ENCODE measurements around the gene MORN5.

The MORN5 gene

DNA sequence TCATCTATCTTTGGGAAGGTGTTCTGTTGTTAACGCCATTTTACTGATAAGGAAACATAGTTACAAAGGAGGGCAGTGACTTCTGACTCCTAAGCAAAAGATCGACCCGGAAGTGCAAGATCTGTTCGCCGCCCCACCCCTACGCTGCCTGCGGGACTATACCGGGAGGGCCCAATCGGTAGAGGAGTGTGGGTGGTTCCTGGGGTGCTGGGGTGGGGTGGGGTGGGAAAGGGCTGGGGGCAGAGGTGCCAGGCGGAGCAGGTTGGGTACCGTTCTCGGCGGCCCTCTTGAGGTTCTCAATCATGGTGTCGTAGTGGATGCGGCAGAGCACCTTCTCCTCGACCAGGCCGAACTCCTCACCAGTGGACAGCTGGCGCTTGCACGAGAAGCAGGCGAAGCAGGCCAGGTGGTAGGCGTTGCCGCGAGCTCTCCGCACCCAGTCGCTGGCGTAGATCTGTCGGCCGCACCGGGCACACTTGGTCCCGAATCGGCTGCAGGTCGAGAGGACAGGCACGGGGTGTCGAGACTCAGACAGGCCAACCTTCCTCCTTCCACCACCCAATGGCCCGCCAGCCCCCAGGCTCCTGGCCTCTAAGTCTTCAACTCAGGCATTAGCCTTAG lies 57.2 kb downstream of the MORN5 start:
- H3K4me3 ChIP-seq (ENCODE audit: low read depth, low read length), result no peak overlapping the region
- TF ChIP-seq, protein P1, sequence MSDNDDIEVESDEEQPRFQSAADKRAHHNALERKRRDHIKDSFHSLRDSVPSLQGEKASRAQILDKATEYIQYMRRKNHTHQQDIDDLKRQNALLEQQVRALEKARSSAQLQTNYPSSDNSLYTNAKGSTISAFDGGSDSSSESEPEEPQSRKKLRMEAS (IDR thresholded peaks at IDR 0.05; ENCODE audit: low read depth, low read length), result no peak
- TF ChIP-seq MYC (IDR thresholded peaks at IDR 0.05; ENCODE audit: low read depth, low read length), result no peak
- TF ChIP-seq, protein P2, sequence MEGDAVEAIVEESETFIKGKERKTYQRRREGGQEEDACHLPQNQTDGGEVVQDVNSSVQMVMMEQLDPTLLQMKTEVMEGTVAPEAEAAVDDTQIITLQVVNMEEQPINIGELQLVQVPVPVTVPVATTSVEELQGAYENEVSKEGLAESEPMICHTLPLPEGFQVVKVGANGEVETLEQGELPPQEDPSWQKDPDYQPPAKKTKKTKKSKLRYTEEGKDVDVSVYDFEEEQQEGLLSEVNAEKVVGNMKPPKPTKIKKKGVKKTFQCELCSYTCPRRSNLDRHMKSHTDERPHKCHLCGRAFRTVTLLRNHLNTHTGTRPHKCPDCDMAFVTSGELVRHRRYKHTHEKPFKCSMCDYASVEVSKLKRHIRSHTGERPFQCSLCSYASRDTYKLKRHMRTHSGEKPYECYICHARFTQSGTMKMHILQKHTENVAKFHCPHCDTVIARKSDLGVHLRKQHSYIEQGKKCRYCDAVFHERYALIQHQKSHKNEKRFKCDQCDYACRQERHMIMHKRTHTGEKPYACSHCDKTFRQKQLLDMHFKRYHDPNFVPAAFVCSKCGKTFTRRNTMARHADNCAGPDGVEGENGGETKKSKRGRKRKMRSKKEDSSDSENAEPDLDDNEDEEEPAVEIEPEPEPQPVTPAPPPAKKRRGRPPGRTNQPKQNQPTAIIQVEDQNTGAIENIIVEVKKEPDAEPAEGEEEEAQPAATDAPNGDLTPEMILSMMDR (IDR thresholded peaks at IDR 0.05; ENCODE audit: low read depth, low read length), result no peak
- TF ChIP-seq POLR2A (IDR thresholded peaks at IDR 0.05; ENCODE audit: extremely low read depth, insufficient read length), result no peak

DNA sequence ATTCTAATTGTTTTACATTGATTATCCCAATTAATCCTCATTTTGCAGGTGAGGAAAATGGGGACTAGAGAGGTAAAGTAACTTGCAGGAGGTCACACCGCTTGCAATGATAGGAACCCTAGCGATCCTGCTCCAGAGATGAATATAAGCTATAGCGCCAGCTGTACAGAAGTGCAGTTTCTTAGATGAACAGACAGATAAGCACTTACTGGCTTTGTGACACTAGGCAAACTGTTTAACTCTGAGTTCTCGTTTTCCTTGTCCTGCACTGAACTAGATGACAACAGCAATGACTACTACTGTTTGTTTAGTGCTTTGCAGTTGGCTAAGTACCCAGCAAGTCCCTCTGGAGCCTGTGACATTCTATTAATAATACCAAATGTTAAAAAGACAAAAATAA lies 57.9 kb downstream of the MORN5 start:
- TF ChIP-seq, protein P1 (IDR thresholded peaks at IDR 0.05; ENCODE audit: low read depth, low read length), result no peak
- TF ChIP-seq, protein P2 (IDR thresholded peaks at IDR 0.05; ENCODE audit: low read depth, low read length), result no peak
- TF ChIP-seq POLR2A (IDR thresholded peaks at IDR 0.05; ENCODE audit: extremely low read depth, insufficient read length) (no peak), MYC (IDR thresholded peaks at IDR 0.05; ENCODE audit: low read depth, low read length) (no peak)
- DNase-seq (ENCODE audit: low read depth), result peak; percentile 81
- H3K4me3 ChIP-seq (ENCODE audit: low read depth, low read length), result peak overlapping the region; percentile 50

More for the DNA sequence above, 57.2 kb downstream of the MORN5 start:
- DNase-seq (ENCODE audit: low read depth), result no peak

DNA sequence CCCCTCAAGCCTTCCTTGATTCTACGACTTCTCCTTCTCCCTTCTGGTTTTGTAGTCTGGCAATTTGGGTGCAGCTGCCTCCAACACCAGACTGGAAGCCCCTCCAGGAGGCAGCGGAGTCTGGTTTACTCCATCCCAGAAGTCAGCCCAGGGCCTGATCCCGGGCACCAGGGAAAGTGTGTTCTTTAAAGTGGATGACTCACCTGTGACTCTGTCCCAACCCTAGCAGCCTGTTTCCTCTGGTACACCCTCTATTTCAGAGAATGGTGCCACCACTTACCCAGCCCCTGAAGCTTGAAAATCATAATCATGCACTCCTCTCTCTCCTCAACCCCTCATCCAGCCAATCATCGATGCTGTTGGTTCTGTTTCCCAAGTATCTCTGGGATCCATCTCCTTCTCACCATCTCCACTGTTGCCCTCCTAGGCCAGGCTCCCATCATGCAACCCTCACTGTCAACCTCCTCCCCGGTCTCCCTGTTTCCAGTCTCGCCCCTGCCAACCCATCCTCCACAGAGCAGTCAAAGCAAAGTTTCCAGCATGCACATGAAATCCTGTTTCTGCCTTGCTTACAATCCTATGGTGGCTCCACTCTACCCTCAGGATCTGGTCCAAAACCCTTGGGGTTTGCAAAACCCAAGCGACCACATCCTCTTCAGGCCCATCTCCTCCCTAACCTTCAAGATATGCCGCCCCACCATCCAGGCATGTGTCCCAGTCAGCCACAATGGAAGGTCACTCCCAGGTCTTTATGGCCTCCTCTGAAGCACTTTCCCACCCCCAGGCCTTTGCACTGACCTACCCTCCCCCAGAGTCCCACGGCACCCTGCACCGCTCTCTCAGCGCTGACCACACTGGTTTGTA lies 58.6 kb downstream of the MORN5 start:
- DNase-seq (ENCODE audit: low read depth), result peak; percentile 91
- TF ChIP-seq MYC (IDR thresholded peaks at IDR 0.05; ENCODE audit: low read depth, low read length), result peak; percentile 71
- TF ChIP-seq, protein P2 (IDR thresholded peaks at IDR 0.05; ENCODE audit: low read depth, low read length), result no peak
- no peak for TF ChIP-seq POLR2A (IDR thresholded peaks at IDR 0.05; ENCODE audit: extremely low read depth, insufficient read length)
- TF ChIP-seq, protein P1 (IDR thresholded peaks at IDR 0.05; ENCODE audit: low read depth, low read length), result peak; percentile 74
- H3K4me3 ChIP-seq (ENCODE audit: low read depth, low read length), result peak overlapping the region; percentile 50

DNA sequence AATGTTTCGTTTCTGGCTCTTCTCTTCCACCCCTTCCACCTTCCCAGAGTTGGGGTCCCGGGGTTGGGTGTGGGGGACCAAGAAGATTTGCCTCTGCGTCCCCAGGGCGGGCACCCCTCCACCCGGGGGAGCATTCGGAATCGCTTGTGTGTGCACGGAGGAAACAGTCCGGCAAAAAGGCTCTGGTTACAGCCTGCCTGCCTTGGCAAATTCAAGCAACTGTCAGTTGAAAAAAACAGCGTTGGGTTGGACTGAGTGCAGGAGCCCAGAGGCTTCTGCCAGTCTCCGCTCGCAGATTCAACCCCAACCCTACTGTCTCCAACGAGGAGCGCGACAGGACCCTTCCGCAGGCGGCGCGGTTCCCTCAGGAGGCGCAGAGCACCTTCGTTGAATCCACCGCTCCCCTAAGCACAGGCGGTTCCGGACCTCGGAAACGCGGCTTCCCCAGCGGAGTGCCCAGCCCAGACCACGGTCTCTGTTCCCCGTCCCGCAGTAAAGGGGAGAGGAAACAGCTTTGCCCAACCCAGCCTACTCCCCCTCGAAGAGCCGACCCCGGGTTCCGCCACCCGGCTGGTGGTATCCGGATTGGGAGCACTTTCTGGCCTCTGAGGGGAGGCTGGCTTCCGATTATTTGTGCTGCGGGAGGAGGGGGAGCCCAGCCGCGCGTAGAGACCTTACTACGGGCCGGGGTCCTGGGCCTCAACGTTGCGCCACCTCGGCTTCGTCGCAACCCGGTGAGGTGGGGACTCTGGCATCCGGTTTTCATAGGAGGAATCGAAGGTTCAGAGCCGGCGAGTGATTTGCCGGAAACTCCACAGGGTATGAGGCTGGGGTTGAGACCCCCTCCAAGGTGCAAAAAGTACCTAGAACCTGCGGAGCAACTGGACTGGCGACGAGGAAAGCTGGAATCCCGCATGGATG lies 59.5 kb downstream of the MORN5 start:
- TF ChIP-seq MYC (IDR thresholded peaks at IDR 0.05; ENCODE audit: low read depth, low read length) (peak; percentile 81), POLR2A (IDR thresholded peaks at IDR 0.05; ENCODE audit: extremely low read depth, insufficient read length) (no peak)
- TF ChIP-seq, protein P2 (IDR thresholded peaks at IDR 0.05; ENCODE audit: low read depth, low read length), result peak; percentile 11
- TF ChIP-seq, protein P1 (IDR thresholded peaks at IDR 0.05; ENCODE audit: low read depth, low read length), result peak; percentile 11
- H3K4me3 ChIP-seq (ENCODE audit: low read depth, low read length), result peak overlapping the region; percentile 50
- DNase-seq (ENCODE audit: low read depth), result peak; percentile 94
